Activated CD8-positive, alpha-beta T cell treated with anti-CD3 and anti-CD28 coated beads for 36 hours (primary cell): ENCODE measurements around the gene EEF2KMT. TPM values are rescaled to one million over a fixed set of nuclear protein-coding genes. Genes with fewer than 3 reads are reported as not detected.

Experiments used
- total RNA-seq, 2 experiments: library from RNA; stranded (reverse); gene quantifications; one replicate each; pipeline ENCODE4 v1.2.3, GENCODE V29; 2021

The EEF2KMT gene
- total RNA-seq, 2 experiments from 2014 or later, result 19.7 to 20.5 TPM

Other genes starting within 250 kb of the EEF2KMT start
- gene PPL, start 160.6 kb downstream of the EEF2KMT start, total RNA-seq, result under 1 TPM in 1 of 2 experiments, not detected in 1; 0.05 TPM
- under 1 TPM in 1 of 2 experiments, not detected in 1; 0.07 TPM for gene SEC14L5, start 139.5 kb downstream of the EEF2KMT start, total RNA-seq
- 10 to 100 TPM; 10.1 to 11.3 TPM for gene NAGPA, start 63.9 kb downstream of the EEF2KMT start, total RNA-seq
- gene C16orf89, start 31.8 kb downstream of the EEF2KMT start, total RNA-seq, result not detected
- gene ALG1, start 26.0 kb downstream of the EEF2KMT start, total RNA-seq, result 10 to 100 TPM; 16.8 to 17.2 TPM